ENCODE results near the gene SDR42E2. TPM values are rescaled to one million over a fixed set of nuclear protein-coding genes. Genes with fewer than 3 reads are reported as not detected.
A peak's percentile ranks its signal among the peaks of the same experiment; 100 is the strongest.
"Not testable (repeated sequence)": the region's sequence is repeated elsewhere in the genome, so short reads cannot be mapped to it uniquely, and the experiment has no call there.

SDR42E2 gene
- polyA plus RNA-seq, 2 of the 4 experiments (the other 2 are of a cell fraction) = not detected

GRCh38 chr16:22216191-22216831, 54.0 kb downstream of the SDR42E2 start:
- FAIRE-seq = no peak
- ATAC-seq = no peak
- CTCF ChIA-PET = interaction anchor here (0.6 to 1.9 kb wide), 6 partner anchors 9 to 117 kb away, joined by 3 to 9 read pairs (median 4); partner anchors contain the start of gene EEF2K

DNA sequence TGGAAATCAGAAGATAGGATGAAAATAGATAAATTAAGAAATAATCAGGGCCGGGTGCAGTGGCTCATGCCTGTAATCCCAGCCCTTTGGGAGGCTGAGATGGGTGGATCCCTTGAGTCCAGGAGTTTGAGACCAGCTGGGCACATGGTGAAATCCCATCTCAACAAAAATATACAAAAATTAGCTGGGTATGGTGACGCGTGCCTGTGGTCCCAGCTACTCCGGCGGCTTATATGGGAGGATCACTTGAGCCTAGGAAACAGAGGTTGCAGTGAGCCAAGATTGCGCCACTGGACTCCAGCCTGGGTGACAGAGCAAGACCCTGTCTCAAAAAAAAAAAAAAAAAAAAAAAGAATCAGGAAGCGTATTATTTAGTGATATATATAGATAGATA, 54.5 kb downstream of the SDR42E2 start:
- CTCF ChIA-PET = interaction anchor here (0.9 to 1.9 kb wide), 4 partner anchors 8 to 102 kb away, joined by 4 to 9 read pairs (median 6); partner anchors contain the start of genes EEF2K and POLR3E
- 94% methylated on average over 7 of the region's 7 CpGs for WGBS (ENCODE audit: missing lambda C conversion rate)
- H3K27ac ChIP-seq; H3K9me3 ChIP-seq; DNase-seq (ENCODE audit: low read depth in 1 of 2, low spot score in 1 of 2); H3K4me3 ChIP-seq; POLR2A ChIA-PET; H3K4me2 ChIP-seq; FAIRE-seq; H3K4me1 ChIP-seq; ATAC-seq: not testable (repeated sequence)

More at GRCh38 chr16:22216191-22216831, 54.0 kb downstream of the SDR42E2 start:
- no peak overlapping the region for H3K4me2 ChIP-seq
- DNase-seq (ENCODE audit: low read depth in 1 of 2, low spot score in 1 of 2) = no peak
- TF ChIP-seq EHF (CRISPR knock-in tag; IDR thresholded peaks at IDR 0.05) (no peak), ZSCAN20 (CRISPR knock-in tag; IDR thresholded peaks at IDR 0.05) (no peak), HOXB13 (CRISPR knock-in tag; IDR thresholded peaks at IDR 0.05; ENCODE audit: low read depth) (no peak), CBX8 (IDR thresholded peaks at IDR 0.05) (no peak), RNF2 (IDR thresholded peaks at IDR 0.05; ENCODE audit: borderline replicate concordance, low read depth) (no peak), GATA3 (IDR thresholded peaks at IDR 0.05; ENCODE audit: borderline replicate concordance) (no peak), TP53 (CRISPR knock-in tag; IDR thresholded peaks at IDR 0.05) (no peak), SMC3 (IDR thresholded peaks at IDR 0.05) (no peak), KDM5A (IDR thresholded peaks at IDR 0.05) (no peak), NFE2L2 (conservative IDR thresholded peaks at IDR 0.05; ENCODE audit: low read length) (no peak), RARB (CRISPR knock-in tag; IDR thresholded peaks at IDR 0.05) (no peak), RFX5 (IDR thresholded peaks at IDR 0.05) (no peak)
- TF ChIP-seq, protein P1, sequence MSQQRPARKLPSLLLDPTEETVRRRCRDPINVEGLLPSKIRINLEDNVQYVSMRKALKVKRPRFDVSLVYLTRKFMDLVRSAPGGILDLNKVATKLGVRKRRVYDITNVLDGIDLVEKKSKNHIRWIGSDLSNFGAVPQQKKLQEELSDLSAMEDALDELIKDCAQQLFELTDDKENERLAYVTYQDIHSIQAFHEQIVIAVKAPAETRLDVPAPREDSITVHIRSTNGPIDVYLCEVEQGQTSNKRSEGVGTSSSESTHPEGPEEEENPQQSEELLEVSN (IDR thresholded peaks at IDR 0.05; ENCODE audit: borderline replicate concordance, low read depth) = no peak
- no peaks in the 10 kb centered on the region for H3K9me3 ChIP-seq
- H3K4me1 ChIP-seq = no peaks in the 10 kb centered on the region
- 89% methylated on average over 9 of the region's 9 CpGs for WGBS (ENCODE audit: missing lambda C conversion rate)
- no peak overlapping the region for H3K4me3 ChIP-seq
- POLR2A ChIA-PET = no interaction called here
- H3K27ac ChIP-seq = no peak overlapping the region

DNA sequence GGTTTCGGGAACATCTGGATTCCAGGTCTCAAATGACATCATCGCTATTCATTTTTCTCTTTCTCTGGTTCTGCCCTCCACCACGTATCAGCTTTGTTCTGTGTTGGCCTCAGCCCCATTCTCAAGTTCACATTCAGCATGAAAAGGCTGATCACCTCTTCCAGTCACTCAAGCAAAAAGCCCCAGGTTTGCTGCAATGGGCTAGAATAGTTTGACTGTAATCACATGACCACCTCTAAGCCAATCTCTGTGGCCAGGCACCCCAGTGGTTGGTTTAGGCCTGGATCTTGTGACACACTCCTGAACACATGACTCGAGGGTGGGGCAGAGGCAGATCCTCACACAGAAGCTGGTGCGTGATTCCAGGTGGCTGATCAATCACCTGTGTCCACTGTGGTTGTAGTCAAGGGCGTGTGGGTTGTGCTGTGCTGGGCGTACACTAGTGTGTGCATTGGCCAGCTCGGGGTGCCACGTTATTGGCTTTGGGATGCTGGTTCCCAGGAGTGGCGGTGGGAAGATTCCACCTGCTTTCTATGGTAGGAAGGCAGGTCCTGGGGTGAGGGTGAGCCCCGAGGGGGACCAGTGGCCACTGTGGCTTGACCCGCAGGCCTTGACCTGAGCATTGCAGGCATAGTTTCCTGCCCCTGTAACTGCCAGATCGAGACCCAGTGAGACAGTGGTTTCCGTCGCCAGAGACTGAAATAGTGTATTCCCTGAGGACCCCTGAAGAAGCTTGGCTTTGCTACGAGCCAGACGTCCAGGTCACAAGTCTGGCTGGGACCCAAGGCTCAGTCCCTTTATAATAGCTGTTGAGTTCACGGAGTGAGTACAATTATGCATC, 55.8 kb downstream of the SDR42E2 start:
- ChIA-PET CTCF (interaction anchor here (1.0 to 1.8 kb wide), 3 partner anchors 10 to 79 kb away, joined by 4 to 8 read pairs (median 5); partner anchors contain the start of genes EEF2K and POLR3E), POLR2A (no interaction called here)
- no peaks in the 10 kb centered on the region for H3K9me3 ChIP-seq
- ATAC-seq (peak; percentile 53 to 76; a peak in 4 of 6 replicates), DNase-seq (ENCODE audit: low read depth in 1 of 2, low spot score in 1 of 2) (peak; percentile 45 to 51), FAIRE-seq (no peak)
- TF ChIP-seq USF2 (IDR thresholded peaks at IDR 0.05) (peak; percentile 80), ESRRA (IDR thresholded peaks at IDR 0.05; ENCODE audit: borderline replicate concordance, low read length) (no peak)
- 93% methylated on average over 18 of the region's 18 CpGs for WGBS (ENCODE audit: missing lambda C conversion rate)
- no peak overlapping the region for H3K27ac ChIP-seq
- no peak overlapping the region for H3K4me3 ChIP-seq
- no peak overlapping the region for H3K4me2 ChIP-seq
- no peaks in the 10 kb centered on the region for H3K4me1 ChIP-seq

DNA sequence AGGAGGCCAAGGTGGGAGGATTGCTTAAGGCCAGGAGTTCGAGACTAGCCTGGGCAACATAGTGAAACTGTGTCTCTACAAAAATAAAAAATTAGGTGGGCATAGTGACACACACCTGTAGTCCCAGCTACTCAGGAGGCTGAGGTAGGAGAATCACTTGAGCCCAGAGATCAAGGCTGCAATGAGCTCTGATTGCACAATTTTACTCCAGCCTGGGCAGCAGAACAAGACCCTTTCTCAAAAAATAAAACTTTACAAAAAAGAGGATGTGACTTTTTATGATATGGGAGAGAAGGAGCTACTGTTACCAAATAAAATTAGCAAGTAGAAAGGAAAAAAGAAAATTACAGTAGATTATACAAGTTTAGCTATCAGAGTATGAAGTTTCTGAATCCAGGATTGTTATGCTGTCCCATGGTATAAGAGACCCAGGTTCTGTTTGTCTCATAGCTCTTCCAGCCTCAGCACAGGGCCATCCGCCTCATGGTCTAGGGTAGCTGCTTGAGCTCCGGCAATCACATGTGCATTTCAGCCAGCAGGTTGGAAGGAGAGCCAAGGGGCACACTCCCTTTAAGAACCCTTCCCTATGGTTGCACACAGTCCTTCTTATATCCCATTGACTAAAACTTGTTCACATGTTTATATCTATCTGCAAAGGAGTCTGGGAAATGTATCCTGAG, 57.2 kb downstream of the SDR42E2 start:
- TF ChIP-seq, protein P2, sequence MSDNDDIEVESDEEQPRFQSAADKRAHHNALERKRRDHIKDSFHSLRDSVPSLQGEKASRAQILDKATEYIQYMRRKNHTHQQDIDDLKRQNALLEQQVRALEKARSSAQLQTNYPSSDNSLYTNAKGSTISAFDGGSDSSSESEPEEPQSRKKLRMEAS (IDR thresholded peaks at IDR 0.05) = no peak
- TF ChIP-seq HDAC2 (IDR thresholded peaks at IDR 0.05) (no peak), POLR2A (IDR thresholded peaks at IDR 0.05; ENCODE audit: low read length) (no peak), TP53 (CRISPR knock-in tag; IDR thresholded peaks at IDR 0.05) (no peak), TFCP2L1 (CRISPR knock-in tag; IDR thresholded peaks at IDR 0.05) (no peak), RNF2 (IDR thresholded peaks at IDR 0.05; ENCODE audit: borderline replicate concordance, low read depth) (no peak)
- TF ChIP-seq, protein P3, sequence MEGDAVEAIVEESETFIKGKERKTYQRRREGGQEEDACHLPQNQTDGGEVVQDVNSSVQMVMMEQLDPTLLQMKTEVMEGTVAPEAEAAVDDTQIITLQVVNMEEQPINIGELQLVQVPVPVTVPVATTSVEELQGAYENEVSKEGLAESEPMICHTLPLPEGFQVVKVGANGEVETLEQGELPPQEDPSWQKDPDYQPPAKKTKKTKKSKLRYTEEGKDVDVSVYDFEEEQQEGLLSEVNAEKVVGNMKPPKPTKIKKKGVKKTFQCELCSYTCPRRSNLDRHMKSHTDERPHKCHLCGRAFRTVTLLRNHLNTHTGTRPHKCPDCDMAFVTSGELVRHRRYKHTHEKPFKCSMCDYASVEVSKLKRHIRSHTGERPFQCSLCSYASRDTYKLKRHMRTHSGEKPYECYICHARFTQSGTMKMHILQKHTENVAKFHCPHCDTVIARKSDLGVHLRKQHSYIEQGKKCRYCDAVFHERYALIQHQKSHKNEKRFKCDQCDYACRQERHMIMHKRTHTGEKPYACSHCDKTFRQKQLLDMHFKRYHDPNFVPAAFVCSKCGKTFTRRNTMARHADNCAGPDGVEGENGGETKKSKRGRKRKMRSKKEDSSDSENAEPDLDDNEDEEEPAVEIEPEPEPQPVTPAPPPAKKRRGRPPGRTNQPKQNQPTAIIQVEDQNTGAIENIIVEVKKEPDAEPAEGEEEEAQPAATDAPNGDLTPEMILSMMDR (IDR thresholded peaks at IDR 0.05) = no peak
- DNase-seq (ENCODE audit: low read depth in 1 of 2, low spot score in 1 of 2) = no peak
- ATAC-seq = no peak
- Histone ChIP-seq H3K4me3 (no peak overlapping the region), H3K4me2 (no peak overlapping the region), H3K9me3 (no peaks in the 10 kb centered on the region), H3K27ac (no peak overlapping the region), H3K4me1 (peaks cover 11% of the 10 kb centered on the region; the same call in 2 of the 3 replicates)
- no peak for FAIRE-seq
- ChIA-PET POLR2A (interaction anchor here (0.6 kb wide), 1 partner anchor 25 kb away, joined by 4 read pairs; no protein-coding TSS in a partner anchor), CTCF (interaction anchor here (0.6 to 1.4 kb wide), 8 partner anchors 10 to 1338 kb away, joined by 3 to 6 read pairs (median 3); partner anchors contain the start of gene EEF2K)
- WGBS (ENCODE audit: missing lambda C conversion rate) = 90% methylated on average over 3 of the region's 3 CpGs

All from A549 (cell line).